ENCODE measurements around the gene C1orf35.
"Not testable (repeated sequence)": the region's sequence is repeated elsewhere in the genome, so short reads cannot be mapped to it uniquely, and the experiment has no call there.

C1orf35 gene

GRCh38 chr1:228142155-228142691 is 39.1 kb upstream of the C1orf35 start:
- no peak for DNase-seq

GRCh38 chr1:228141226-228142044 is 38.3 kb upstream of the C1orf35 start:
- DNase-seq, result no peak

GRCh38 chr1:228140724-228141225 is 37.6 kb upstream of the C1orf35 start:
- no peak for DNase-seq

- DNase-seq, result peak; percentile 98
Measured at GRCh38 chr1:228139931-228140723, 37.0 kb upstream of the C1orf35 start, which contains the start of gene GUK1. Gene GUK1 (plus strand): TSS chr1:228140279. CDS start chr1:228140303, 24 bp downstream.

GRCh38 chr1:228139406-228139930 is 36.3 kb upstream of the C1orf35 start:
- DNase-seq, result no peak

- no peak for DNase-seq
Measured at GRCh38 chr1:228136901-228137300, 33.8 kb upstream of the C1orf35 start.

GRCh38 chr1:228134591-228134990 is 31.5 kb upstream of the C1orf35 start:
- DNase-seq, result no peak

- no peak for DNase-seq
Measured at GRCh38 chr1:228131766-228132165, 28.6 kb upstream of the C1orf35 start.

GRCh38 chr1:228125185-228125584 is 22.1 kb upstream of the C1orf35 start:
- no peak for DNase-seq

- DNase-seq, result no peak
Measured at GRCh38 chr1:228123505-228123904, 20.4 kb upstream of the C1orf35 start.

- DNase-seq, result no peak
Measured at GRCh38 chr1:228122921-228123441, 19.9 kb upstream of the C1orf35 start.

GRCh38 chr1:228120857-228121489 is 17.8 kb upstream of the C1orf35 start:
- no peak for DNase-seq

GRCh38 chr1:228120351-228120750 is 17.2 kb upstream of the C1orf35 start:
- DNase-seq, result no peak

GRCh38 chr1:228118040-228118439 is 14.9 kb upstream of the C1orf35 start:
- DNase-seq, result no peak

GRCh38 chr1:228117335-228117734 is 14.2 kb upstream of the C1orf35 start:
- no peak for DNase-seq

GRCh38 chr1:228114827-228115226 is 11.7 kb upstream of the C1orf35 start:
- DNase-seq, result no peak

- no peak for DNase-seq
Measured at GRCh38 chr1:228112617-228113016, 9.5 kb upstream of the C1orf35 start.

- no peak for DNase-seq
Measured at GRCh38 chr1:228112167-228112566, 9.0 kb upstream of the C1orf35 start.

GRCh38 chr1:228111315-228111714 is 8.2 kb upstream of the C1orf35 start:
- not testable (repeated sequence) for DNase-seq

- DNase-seq, result no peak
Measured at GRCh38 chr1:228110556-228110955, 7.4 kb upstream of the C1orf35 start.

- no peak for DNase-seq
Measured at GRCh38 chr1:228109962-228110488, 6.9 kb upstream of the C1orf35 start.

Measured in DMS 273 treated with DMSO at 0.1 percent for 48 hours (cell line).